CD14-positive monocyte (primary cell): ENCODE results near the gene ZNRF1. TPM values are rescaled to one million over a fixed set of nuclear protein-coding genes. Genes with fewer than 3 reads are reported as not detected.

Experiments used
- DNase-seq, 3 donors: peaks; one replicate each; pipeline ENCODE4 v3.0.0-alpha.2; 2011 to 2022
- H2AFZ ChIP-seq: 2 replicates; pipeline ENCODE4 v1.6.0; 2012; ENCODE audit warnings: mild to moderate bottlenecking, low read depth, low read length, inconsistent platforms; ENCODE audit not compliant: insufficient read depth, poor library complexity, severe bottlenecking
- H3K27ac ChIP-seq, 2 donors: 1 replicate in 1 of 2; 2 replicates in 1 of 2; pipeline ENCODE4 v1.5.1; 2012 to 2013; ENCODE audit warnings: low read length in 2 of 2, control low read depth in 1 of 2, inconsistent platforms in 1 of 2, low read depth in 1 of 2, mild to moderate bottlenecking in 1 of 2
- H3K27me3 ChIP-seq, 2 donors: one replicate each; pipeline versions ENCODE4 v1.6.0 to v1.6.1; 2011 to 2013; ENCODE audit warnings: low read length in 2 of 2; ENCODE audit not compliant: control insufficient read depth in 2 of 2, insufficient read depth in 2 of 2
- H3K36me3 ChIP-seq, 2 donors: replicated peaks in 1 of 2; 1 replicate in 1 of 2; 2 replicates in 1 of 2; pipeline versions ENCODE4 v1.5.1 to v1.6.1; 2012 to 2013; ENCODE audit warnings: low read length in 2 of 2, control low read depth in 1 of 2, inconsistent platforms in 1 of 2, mild to moderate bottlenecking in 1 of 2; ENCODE audit not compliant: insufficient read depth in 2 of 2, control insufficient read depth in 1 of 2
- H3K4me1 ChIP-seq, 2 donors: 1 replicate in 1 of 2; 2 replicates in 1 of 2; pipeline versions ENCODE4 v1.5.1 to v1.6.1; 2012 to 2013; ENCODE audit warnings: low read length in 2 of 2, control low read depth in 1 of 2, inconsistent platforms in 1 of 2, mild to moderate bottlenecking in 1 of 2, moderate library complexity in 1 of 2; ENCODE audit not compliant: insufficient read depth in 2 of 2, control insufficient read depth in 1 of 2
- H3K4me2 ChIP-seq: replicated peaks from 2 replicates; pipeline ENCODE3; 2012; ENCODE audit warnings: low read length, moderate library complexity, mild to moderate bottlenecking; ENCODE audit not compliant: poor library complexity, severe bottlenecking; ENCODE audit errors: extremely low read depth
- H3K4me3 ChIP-seq, 3 experiments: fragments of 200-600 bp in 1 of 3; sonication (generic) in 1 of 3; replicated peaks in 1 of 3; 1 replicate in 2 of 3; 2 replicates in 1 of 3; pipeline ENCODE4 v1.5.1; 2011 to 2013; ENCODE audit warnings: low read length in 3 of 3, mild to moderate bottlenecking in 3 of 3, control low read depth in 2 of 3, low read depth in 2 of 3, inconsistent platforms in 1 of 3, moderate library complexity in 1 of 3
- H3K79me2 ChIP-seq: 2 replicates; pipeline ENCODE4 v1.6.0; 2012; ENCODE audit warnings: mild to moderate bottlenecking, control low read depth, inconsistent platforms, low read length, moderate library complexity; ENCODE audit not compliant: insufficient read depth
- H3K9ac ChIP-seq: 2 replicates; pipeline ENCODE4 v1.6.0; 2017; ENCODE audit warnings: low read length, mild to moderate bottlenecking; ENCODE audit not compliant: insufficient read depth, poor library complexity, severe bottlenecking
- H3K9me3 ChIP-seq, 2 donors: replicated peaks in 1 of 2; 1 replicate in 1 of 2; 2 replicates in 1 of 2; pipeline versions ENCODE4 v1.5.1 to v1.6.1; 2012 to 2013; ENCODE audit warnings: low read length in 2 of 2, control low read depth in 1 of 2; ENCODE audit not compliant: control insufficient read depth in 1 of 2, insufficient read depth in 1 of 2
- H4K20me1 ChIP-seq: 2 replicates; pipeline ENCODE4 v1.6.0; 2012; ENCODE audit warnings: mild to moderate bottlenecking, low read length, control low read depth, moderate library complexity; ENCODE audit not compliant: insufficient read depth
- H3K27ac Mint-ChIP-seq, 7 donors: one replicate each; pipeline ENCODE4 v1.8.0; 2020; ENCODE audit warnings: mild to moderate bottlenecking in 7 of 7, mixed read lengths in 7 of 7, moderate library complexity in 6 of 7, inconsistent platforms in 2 of 7
- H3K27me3 Mint-ChIP-seq, 3 donors: one replicate each; pipeline ENCODE4 v1.8.0; 2021 to 2022; ENCODE audit warnings: low read depth in 3 of 3, mild to moderate bottlenecking in 3 of 3, mixed read lengths in 3 of 3, moderate library complexity in 3 of 3, inconsistent platforms in 1 of 3
- H3K36me3 Mint-ChIP-seq, 2 donors: one replicate each; pipeline ENCODE4 v1.8.0; 2020; ENCODE audit warnings: mixed read lengths in 2 of 2, inconsistent platforms in 1 of 2, mild to moderate bottlenecking in 1 of 2
- H3K4me1 Mint-ChIP-seq: one replicate; pipeline ENCODE4 v1.8.0; 2020; ENCODE audit warnings: mild to moderate bottlenecking, mixed read lengths
- H3K4me3 Mint-ChIP-seq, 2 donors: one replicate each; pipeline ENCODE4 v1.8.0; 2020; ENCODE audit warnings: mild to moderate bottlenecking in 2 of 2, mixed read lengths in 2 of 2, moderate library complexity in 1 of 2
- H3K9me3 Mint-ChIP-seq, 7 donors: one replicate each; pipeline ENCODE4 v1.8.0; 2020 to 2022; ENCODE audit warnings: mixed read lengths in 7 of 7, mild to moderate bottlenecking in 6 of 7, moderate library complexity in 6 of 7, inconsistent platforms in 2 of 7
- CTCF ChIP-seq: fragments of 200-600 bp; IDR thresholded peaks from one replicate; pipeline ENCODE4 v1.8.0; 2022; ENCODE audit warnings: antibody characterized with exemption, mild to moderate bottlenecking
- WGBS: methylation state at CpG from one replicate; pipeline ENCODE4 v1.1.5; 2013; ENCODE audit warnings: missing lambda C conversion rate; ENCODE audit not compliant: insufficient coverage; 5-methylcytosine and 5-hydroxymethylcytosine counted together
- intact Hi-C, 2 donors: fragments of 100-400 bp; cut with micrococcal nuclease; formaldehyde crosslinking; loops; one replicate each; pipeline versions ENCODE4 v1.15.0 to v1.15.1; 2023
- polyA plus RNA-seq, 3 donors: library from polyadenylated mRNA; depleted of rRNA in 1 of 3; unstranded in 2 of 3; stranded (reverse) in 1 of 3; fragments of 300-500 nt in 2 of 3; fragments of >200 nt in 1 of 3; fragmentation: Illumina TruSeq in 2 of 3; gene quantifications; 1 replicate in 2 of 3; 2 replicates in 1 of 3; pipeline ENCODE4 v1.2.3, GENCODE V29; 2012 to 2021

The ZNRF1 gene
- polyA plus RNA-seq, 3 donors, result 1.9 to 5.3 (median 4.3) TPM

GRCh38 chr16:75019586-75019985 lies 20.8 kb downstream of the ZNRF1 start:
- H3K4me1 Mint-ChIP-seq, result peaks cover 28% of the 10 kb centered on the region
- H3K27ac Mint-ChIP-seq, result peak overlapping the region in 2 of 7 donors; percentile 46 to 61

GRCh38 chr16:75021410-75021809 lies 22.6 kb downstream of the ZNRF1 start:
- Histone ChIP-seq H3K4me3 (no peak overlapping the region), H3K27ac (no peak overlapping the region), H3K4me1 (peaks cover 22 to 32% of the 10 kb centered on the region in 2 donors), H3K27me3 (no peaks in the 10 kb centered on the region), H4K20me1 (no peaks in the 10 kb centered on the region), H3K4me2 (no peak overlapping the region), H3K79me2 (peaks cover 72% of the 10 kb centered on the region), H3K36me3 (peaks cover 0 to 15% of the 10 kb centered on the region in 2 donors), H3K9ac (no peak overlapping the region), H3K9me3 (peaks cover 13 to 14% of the 10 kb centered on the region in 2 donors), H2AFZ (no peak overlapping the region)
- H3K27me3 Mint-ChIP-seq, result no peaks in the 10 kb centered on the region
- DNase-seq, result no peak
- H3K27ac Mint-ChIP-seq, result no peak overlapping the region
- peaks cover 14 to 22% (median 21%) of the 10 kb centered on the region in 7 donors for H3K9me3 Mint-ChIP-seq
- H3K36me3 Mint-ChIP-seq, result peaks cover 12 to 13% of the 10 kb centered on the region in 2 donors
- H3K4me3 Mint-ChIP-seq, result no peak overlapping the region
- intact Hi-C loops, result no loop called here
- H3K4me1 Mint-ChIP-seq, result peaks cover 42% of the 10 kb centered on the region
- TF ChIP-seq CTCF, result no peak
- WGBS, result no CpG with 5 or more reads among the region's 1 CpG

More at GRCh38 chr16:75019586-75019985, 20.8 kb downstream of the ZNRF1 start:
- H3K27ac ChIP-seq, result no peak overlapping the region
- no peak overlapping the region for H2AFZ ChIP-seq
- H3K9me3 Mint-ChIP-seq, result peaks cover 14 to 24% (median 21%) of the 10 kb centered on the region in 7 donors
- intact Hi-C loops, result no loop called here
- H3K9me3 ChIP-seq, result peaks cover 13 to 14% of the 10 kb centered on the region in 2 donors
- H3K4me1 ChIP-seq, result peaks cover 11 to 24% of the 10 kb centered on the region in 2 donors
- H4K20me1 ChIP-seq, result no peaks in the 10 kb centered on the region
- H3K79me2 ChIP-seq, result peaks cover 74% of the 10 kb centered on the region
- DNase-seq, result no peak
- no peaks in the 10 kb centered on the region for H3K27me3 Mint-ChIP-seq
- no CpG with 5 or more reads among the region's 7 CpGs for WGBS
- H3K36me3 ChIP-seq, result peaks cover 0 to 15% of the 10 kb centered on the region in 2 donors
- no peak for TF ChIP-seq CTCF
- no peak overlapping the region for H3K9ac ChIP-seq
- no peak overlapping the region for H3K4me3 ChIP-seq
- H3K4me3 Mint-ChIP-seq, result no peak overlapping the region
- no peaks in the 10 kb centered on the region for H3K27me3 ChIP-seq
- peaks cover 12 to 19% of the 10 kb centered on the region in 2 donors for H3K36me3 Mint-ChIP-seq
- no peak overlapping the region for H3K4me2 ChIP-seq
